GM18526 (cell line): ENCODE results near the gene HTT.

ENCODE experiments used
- POLR2A ChIP-seq: IDR thresholded peaks from 3 replicates; pipeline ENCODE4 v1.6.1; 2011; ENCODE audit not compliant: insufficient read length; ENCODE audit errors: extremely low read depth

HTT gene

GRCh38 chr4:3121596-3121995 is 47.1 kb downstream of the HTT start:
- no peak for TF ChIP-seq POLR2A

GRCh38 chr4:3122081-3122563 is 47.6 kb downstream of the HTT start:
- no peak for TF ChIP-seq POLR2A

GRCh38 chr4:3123181-3123671 is 48.7 kb downstream of the HTT start:
- TF ChIP-seq POLR2A: no peak

GRCh38 chr4:3124070-3124767 is 49.7 kb downstream of the HTT start:
- no peak for TF ChIP-seq POLR2A

GRCh38 chr4:3127112-3127511 is 52.6 kb downstream of the HTT start:
- no peak for TF ChIP-seq POLR2A

- no peak for TF ChIP-seq POLR2A
Measured at GRCh38 chr4:3128058-3128457, 53.6 kb downstream of the HTT start.

GRCh38 chr4:3128976-3129375 is 54.5 kb downstream of the HTT start:
- no peak for TF ChIP-seq POLR2A

- TF ChIP-seq POLR2A: no peak
Measured at GRCh38 chr4:3130201-3130600, 55.7 kb downstream of the HTT start.

- TF ChIP-seq POLR2A: no peak
Measured at GRCh38 chr4:3130826-3131225, 56.3 kb downstream of the HTT start.

- TF ChIP-seq POLR2A: no peak
Measured at GRCh38 chr4:3134201-3134600, 59.7 kb downstream of the HTT start.

GRCh38 chr4:3135155-3136011 is 60.9 kb downstream of the HTT start:
- no peak for TF ChIP-seq POLR2A

GRCh38 chr4:3136454-3136853 is 62.0 kb downstream of the HTT start:
- no peak for TF ChIP-seq POLR2A

- no peak for TF ChIP-seq POLR2A
Measured at GRCh38 chr4:3137908-3138307, 63.4 kb downstream of the HTT start.

GRCh38 chr4:3145234-3145924 is 70.9 kb downstream of the HTT start:
- no peak for TF ChIP-seq POLR2A

- TF ChIP-seq POLR2A: no peak
Measured at GRCh38 chr4:3148926-3149325, 74.4 kb downstream of the HTT start.
